Esophagus muscularis mucosa (tissue), 3 donors: ENCODE measurements around the gene HMGB2.

Source experiments
- POLR2AphosphoS5 ChIP-seq, 2 donors: sonication (generic); formaldehyde crosslinking; IDR thresholded peaks; one replicate each; pipeline ENCODE4 v1.6.1; 2017; ENCODE audit warnings: antibody characterized with exemption in 2 of 2
- TF ChIP-seq, protein P1 (sequence below), 3 experiments: fragments of 200-600 bp in 2 of 3; fragments of 450-650 bp in 1 of 3; sonication (generic) in 2 of 3; IDR thresholded peaks; one replicate each; pipeline ENCODE4 v1.5.1; 2017 to 2019; ENCODE audit warnings: antibody characterized with exemption in 3 of 3, mild to moderate bottlenecking in 2 of 3, moderate library complexity in 1 of 3

DNA sequence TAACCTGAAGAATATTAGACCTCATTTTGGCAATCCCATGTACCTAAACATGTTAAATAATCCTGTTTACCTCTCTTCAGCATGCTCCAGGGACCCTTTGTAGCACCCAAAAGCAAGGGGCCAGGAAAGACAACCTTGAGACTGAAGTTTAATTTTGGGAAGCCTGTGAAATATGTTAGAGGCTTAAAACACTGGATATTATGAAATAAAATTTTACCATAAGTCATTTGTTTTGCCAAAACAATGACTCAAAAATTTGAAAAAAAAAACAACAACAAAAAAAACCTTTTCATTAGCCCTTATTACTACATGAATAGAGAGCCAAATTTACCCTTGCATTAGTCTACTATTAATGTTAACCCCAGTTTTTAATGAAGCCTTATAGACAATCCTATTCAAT lies 49.7 kb downstream of the HMGB2 start:
- TF ChIP-seq, protein P1, sequence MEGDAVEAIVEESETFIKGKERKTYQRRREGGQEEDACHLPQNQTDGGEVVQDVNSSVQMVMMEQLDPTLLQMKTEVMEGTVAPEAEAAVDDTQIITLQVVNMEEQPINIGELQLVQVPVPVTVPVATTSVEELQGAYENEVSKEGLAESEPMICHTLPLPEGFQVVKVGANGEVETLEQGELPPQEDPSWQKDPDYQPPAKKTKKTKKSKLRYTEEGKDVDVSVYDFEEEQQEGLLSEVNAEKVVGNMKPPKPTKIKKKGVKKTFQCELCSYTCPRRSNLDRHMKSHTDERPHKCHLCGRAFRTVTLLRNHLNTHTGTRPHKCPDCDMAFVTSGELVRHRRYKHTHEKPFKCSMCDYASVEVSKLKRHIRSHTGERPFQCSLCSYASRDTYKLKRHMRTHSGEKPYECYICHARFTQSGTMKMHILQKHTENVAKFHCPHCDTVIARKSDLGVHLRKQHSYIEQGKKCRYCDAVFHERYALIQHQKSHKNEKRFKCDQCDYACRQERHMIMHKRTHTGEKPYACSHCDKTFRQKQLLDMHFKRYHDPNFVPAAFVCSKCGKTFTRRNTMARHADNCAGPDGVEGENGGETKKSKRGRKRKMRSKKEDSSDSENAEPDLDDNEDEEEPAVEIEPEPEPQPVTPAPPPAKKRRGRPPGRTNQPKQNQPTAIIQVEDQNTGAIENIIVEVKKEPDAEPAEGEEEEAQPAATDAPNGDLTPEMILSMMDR (IDR thresholded peaks at IDR 0.05), result no peak
- no peak for TF ChIP-seq POLR2AphosphoS5 (IDR thresholded peaks at IDR 0.05)
